Erythroblast (primary cell): ENCODE measurements around the gene HSH2D.

Source experiments
- GATA1 ChIP-seq: IDR thresholded peaks from 2 replicates; pipeline ENCODE4 v1.6.1; 2011; ENCODE audit warnings: low read depth, mild to moderate bottlenecking, control low read depth, low read length, moderate library complexity
- POLR2A ChIP-seq: IDR thresholded peaks from 2 replicates; pipeline ENCODE4 v1.6.1; 2011; ENCODE audit warnings: mild to moderate bottlenecking, low read length

DNA sequence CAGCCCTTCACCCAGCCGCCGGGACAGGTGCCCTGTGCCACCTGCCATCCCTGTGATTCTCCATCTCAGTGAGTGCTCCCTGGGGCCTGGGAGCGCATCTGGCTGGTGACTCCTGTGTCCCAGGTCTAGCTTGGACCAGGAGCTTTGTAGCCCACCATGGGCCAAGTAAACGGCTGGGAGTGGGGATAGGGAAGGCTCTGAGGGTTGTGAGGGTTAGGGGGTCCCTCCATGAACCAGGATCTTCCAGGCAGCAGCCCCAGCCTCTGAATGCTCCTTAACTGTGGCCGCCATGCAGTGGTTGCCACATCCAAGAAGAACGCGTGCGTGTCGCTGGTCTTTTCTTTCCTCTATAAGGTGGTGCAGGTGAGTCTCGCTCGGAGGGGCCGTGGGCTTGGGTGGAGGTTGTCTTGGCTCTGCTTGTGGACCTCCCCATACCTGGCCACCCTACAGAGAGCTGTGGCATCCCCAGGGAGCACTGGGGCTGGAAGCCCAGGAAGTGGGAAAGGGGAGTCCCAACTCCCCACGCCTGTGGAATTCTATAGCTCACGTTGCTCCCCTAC lies 62.6 kb downstream of the HSH2D start:
- TF ChIP-seq POLR2A (no peak), GATA1 (no peak)
